GM12878 (cell line): ENCODE results near the gene SLC25A51. TPM values are rescaled to one million over a fixed set of nuclear protein-coding genes. Genes with fewer than 3 reads are reported as not detected.

ENCODE experiments used
- ATAC-seq: fragments of 200-7000 bp; cut with Tn5 transposase; 3 replicates; pipeline ENCODE4 v1.9.1; 2020; ENCODE audit warnings: mild to moderate bottlenecking, moderate library complexity
- BruUV-seq: library from RNA; stranded (reverse); fragments of 400-500 nt; replicated peaks from 2 replicates; lab custom pipeline; 2021; lab: Mats Ljungman, UMichigan
- CTCF ChIA-PET: fragments of 300-600 bp; sonication (Branson Sonifier 250); formaldehyde crosslinking; extraction: SDS; loops from one replicate; lab custom pipeline; 2021; ENCODE audit warnings: inconsistent platforms; lab: Yijun Ruan, JAX
- POLR2A ChIA-PET: fragments of 350-600 bp; formaldehyde crosslinking; extraction: SDS; loops from one replicate; lab custom pipeline; 2021; ENCODE audit warnings: inconsistent platforms; lab: Charles Lee
- RAD21 ChIA-PET: fragments of 300-600 bp; sonication (Branson Sonifier 250); formaldehyde crosslinking; loops from one replicate; lab custom pipeline; 2023; ENCODE audit warnings: antibody characterized with exemption; ENCODE audit not compliant: unreplicated experiment; lab: Charles Lee
- SMC1A ChIA-PET: fragments of 300-600 bp; sonication (Branson Sonifier 250); formaldehyde crosslinking; loops from one replicate; lab custom pipeline; 2023; ENCODE audit not compliant: unreplicated experiment, uncharacterized antibody; lab: Charles Lee
- DNase-seq: peaks from one replicate; pipeline ENCODE4 v3.0.0-alpha.2; 2011; ENCODE audit warnings: low read depth, low spot score
- FAIRE-seq: peaks from 3 replicates; lab custom pipeline; 2011; peaks lifted over from hg19 to GRCh38; lab: Jason Lieb, UNC
- H2AFZ ChIP-seq: 2 replicates; pipeline ENCODE4 v1.6.0; 2011; ENCODE audit warnings: low read depth, low read length, control low read depth; ENCODE audit not compliant: control insufficient read depth
- H3K27ac ChIP-seq: 2 replicates; pipeline ENCODE4 v1.5.1; 2011; ENCODE audit warnings: control low read depth; ENCODE audit not compliant: control insufficient read depth, insufficient read depth
- H3K27me3 ChIP-seq, 2 experiments: replicated peaks in 1 of 2; 2 replicates each; pipeline versions ENCODE4 v1.6.0 to v1.6.1; 2011; ENCODE audit warnings: low read length in 1 of 2; ENCODE audit not compliant: control insufficient read depth in 2 of 2, insufficient read depth in 2 of 2
- H3K36me3 ChIP-seq, 2 experiments: 2 replicates each; pipeline ENCODE4 v1.5.1; 2011; ENCODE audit warnings: low read length in 1 of 2; ENCODE audit not compliant: control insufficient read depth in 2 of 2, insufficient read depth in 2 of 2
- H3K4me1 ChIP-seq: 2 replicates; pipeline ENCODE4 v1.6.1; 2011; ENCODE audit warnings: mild to moderate bottlenecking, low read length, moderate library complexity, mixed read lengths; ENCODE audit not compliant: control insufficient read depth, insufficient read depth
- H3K4me2 ChIP-seq: 2 replicates; pipeline ENCODE4 v1.6.0; 2011; ENCODE audit warnings: control low read depth; ENCODE audit not compliant: control insufficient read depth, insufficient read depth
- H3K4me3 ChIP-seq: fragments of 200-600 bp; sonication (generic); 2 replicates; pipeline ENCODE4 v1.5.1; 2016
- H3K79me2 ChIP-seq: 2 replicates; pipeline ENCODE4 v1.6.0; 2011; ENCODE audit warnings: low read length; ENCODE audit not compliant: control insufficient read depth, insufficient read depth
- H3K9ac ChIP-seq: 2 replicates; pipeline ENCODE4 v1.8.0; 2011; ENCODE audit warnings: low read length, control low read depth, mixed read lengths; ENCODE audit not compliant: control insufficient read depth, insufficient read depth
- H3K9me3 ChIP-seq: replicated peaks from 3 replicates; pipeline ENCODE4 v1.5.1; 2011; ENCODE audit warnings: mild to moderate bottlenecking, low read length; ENCODE audit not compliant: control insufficient read depth, insufficient read depth
- H4K20me1 ChIP-seq: 2 replicates; pipeline ENCODE4 v1.6.0; 2011; ENCODE audit not compliant: control insufficient read depth, insufficient read depth
- CEBPZ ChIP-seq: fragments of 150-350 bp; IDR thresholded peaks from 2 replicates; pipeline ENCODE4 v1.6.1; 2016; ENCODE audit warnings: low read depth, low read length
- ELK1 ChIP-seq: IDR thresholded peaks from 2 replicates; pipeline ENCODE4 v1.6.1; 2012; ENCODE audit warnings: low read depth, low read length, improper control_type of control experiment
- ESRRA ChIP-seq: IDR thresholded peaks from 2 replicates; pipeline ENCODE4 v1.6.1; 2012; ENCODE audit warnings: mild to moderate bottlenecking, low read length, improper control_type of control experiment
- MEF2A ChIP-seq: IDR thresholded peaks from 2 replicates; pipeline ENCODE4 v1.6.1; 2011; ENCODE audit warnings: low read depth, mild to moderate bottlenecking, low read length, moderate library complexity; ENCODE audit not compliant: insufficient read depth
- PKNOX1 ChIP-seq: fragments of 450-650 bp; IDR thresholded peaks from 2 replicates; pipeline ENCODE4 v1.6.1; 2016; ENCODE audit warnings: mild to moderate bottlenecking
- POLR2A ChIP-seq: IDR thresholded peaks from 2 replicates; pipeline ENCODE4 v1.6.1; 2011; ENCODE audit warnings: low read depth, mild to moderate bottlenecking, low read length
- RUNX3 ChIP-seq: IDR thresholded peaks from 2 replicates; pipeline ENCODE4 v1.6.1; 2012; ENCODE audit warnings: low read length, inconsistent platforms
- SREBF1 ChIP-seq: IDR thresholded peaks from 2 replicates; pipeline ENCODE4 v1.6.1; 2012; ENCODE audit warnings: mild to moderate bottlenecking, low read length
- SREBF2 ChIP-seq: IDR thresholded peaks from 2 replicates; pipeline ENCODE4 v1.6.1; 2012; ENCODE audit warnings: mild to moderate bottlenecking, low read length
- USF1 ChIP-seq: IDR thresholded peaks from 2 replicates; pipeline ENCODE4 v1.6.1; 2011; ENCODE audit warnings: borderline replicate concordance, low read depth, mild to moderate bottlenecking, moderate library complexity, mixed read lengths, low read length; ENCODE audit not compliant: insufficient read depth; ENCODE audit errors: extremely low read length
- ZBED1 ChIP-seq: IDR thresholded peaks from 2 replicates; pipeline ENCODE4 v1.6.1; 2016; ENCODE audit warnings: borderline replicate concordance
- ZNF24 ChIP-seq: fragments of 450-650 bp; IDR thresholded peaks from 2 replicates; pipeline ENCODE4 v1.6.1; 2017; ENCODE audit warnings: antibody characterized with exemption, mild to moderate bottlenecking
- WGBS: methylation state at CpG from one replicate; pipeline ENCODE4 v1.1.6; 2016; ENCODE audit warnings: low lambda C conversion rate; ENCODE audit not compliant: insufficient replicate concordance, insufficient coverage; ENCODE audit errors: missing lambda C conversion rate; 5-methylcytosine and 5-hydroxymethylcytosine counted together
- in situ Hi-C: fragments of 300-500 bp; cut with MboI; formaldehyde crosslinking; loops from 9 replicates; pipeline ENCODE4 v1.14.3; 2018; ENCODE audit warnings: mixed read lengths
- intact Hi-C: fragments of 100-400 bp; cut with micrococcal nuclease; formaldehyde crosslinking; loops from one replicate; pipeline ENCODE4 v1.14.2; 2022; ENCODE audit not compliant: unreplicated experiment
- polyA plus RNA-seq, 11 experiments: library from polyadenylated mRNA; depleted of rRNA in 4 of 11; unstranded in 6 of 11; stranded (reverse) in 5 of 11; fragments of >200 nt; fragmentation: Nextera tagmentation in 4 of 11; fragmentation: Illumina TruSeq in 1 of 11; extraction: Ambion mirVana in 4 of 11; extraction: Trizol in 1 of 11; gene quantifications; 1 replicate in 1 of 11; 2 replicates in 10 of 11; pipeline versions ENCODE4 v1.2.1 to v1.2.3, GENCODE V29; 2011 to 2016; ENCODE audit warnings: inconsistent platforms in 2 of 11, missing spikeins in 2 of 11, low read depth in 1 of 11
- total RNA-seq, 4 experiments: library from RNA; depleted of rRNA in 3 of 4; stranded (reverse); fragments of >200 nt in 3 of 4; fragmentation: Illumina TruSeq in 1 of 4; extraction: Trizol in 1 of 4; gene quantifications; 2 replicates each; pipeline versions ENCODE4 v1.2.1 to v1.2.3, GENCODE V29; 2013 to 2021

Gene SLC25A51
- total and polyA plus RNA-seq, 10 of the 15 experiments (the other 5 are each of a cell fraction or from before 2014, with no cell fraction given), result 3.8 to 29.3 (median 13.2) TPM

- TF ChIP-seq ELK1, result no peak
- no peak for TF ChIP-seq RUNX3
- TF ChIP-seq ZNF24, result no peak
- TF ChIP-seq ESRRA, result no peak
- no peak for TF ChIP-seq USF1
- TF ChIP-seq PKNOX1, result no peak
- TF ChIP-seq ZBED1, result no peak
- TF ChIP-seq, all 136 proteins: peak for 0
These were observed 32.4 kb upstream of the SLC25A51 start (continued) for GRCh38 chr9:37936376-37936775.

GRCh38 chr9:37935096-37935495 is 31.2 kb upstream of the SLC25A51 start:
- no peaks in the 10 kb centered on the region for H3K79me2 ChIP-seq
- H3K27me3 ChIP-seq, result no peaks in the 10 kb centered on the region
- ChIA-PET RAD21 (interaction anchor here (1.7 kb wide), 1 partner anchor 22 kb away, joined by 5 read pairs; no protein-coding TSS in a partner anchor), SMC1A (interaction anchor here (0.7 to 1.1 kb wide), 2 partner anchors 21 to 129 kb away, joined by 4 to 5 read pairs; no protein-coding TSS in a partner anchor), POLR2A (no interaction called here), CTCF (interaction anchor here (0.6 to 1.4 kb wide), 3 partner anchors 12 to 41 kb away, joined by 3 read pairs; no protein-coding TSS in a partner anchor)
- H3K27ac ChIP-seq, result no peak overlapping the region
- no peaks in the 10 kb centered on the region for H3K4me1 ChIP-seq
- no peak for ATAC-seq
- no peak overlapping the region for H3K4me2 ChIP-seq
- no peaks in the 10 kb centered on the region for H3K36me3 ChIP-seq
- BruUV-seq, result no TSS peak
- FAIRE-seq, result no peak
- WGBS, result 62% methylated on average over 14 of the region's 14 CpGs
- no peak for DNase-seq
- intact Hi-C loops, result no loop called here
- no peaks in the 10 kb centered on the region for H3K9me3 ChIP-seq
- no peaks in the 10 kb centered on the region for H4K20me1 ChIP-seq
- in situ Hi-C loops, result no loop called here
- H2AFZ ChIP-seq, result no peak overlapping the region
- no peak overlapping the region for H3K4me3 ChIP-seq
- no peak overlapping the region for H3K9ac ChIP-seq
- TF ChIP-seq MEF2A, result no peak
- TF ChIP-seq CEBPZ, result no peak
- no peak for TF ChIP-seq POLR2A
- no peak for TF ChIP-seq SREBF2
- no peak for TF ChIP-seq SREBF1
